Upper lobe of left lung (tissue), 6 donors: ENCODE data around the gene SACM1L. TPM values are rescaled to one million over a fixed set of nuclear protein-coding genes. Genes with fewer than 3 reads are reported as not detected.
A peak's percentile ranks its signal among the peaks of the same experiment; 100 is the strongest.

ENCODE experiments used
- ATAC-seq, 2 donors: fragments of 200-7000 bp; cut with Tn5 transposase; one replicate each; pipeline ENCODE4 v1.9.1; 2022; ENCODE audit warnings: mild to moderate bottlenecking in 2 of 2, moderate library complexity in 2 of 2; ENCODE audit not compliant: low FRiP score in 2 of 2
- DNase-seq, 2 donors: peaks; one replicate each; pipeline ENCODE4 v3.0.0-alpha.2; 2019 to 2020
- H3K27ac ChIP-seq, 4 donors: fragments of 200-600 bp; sonication (generic); one replicate each; pipeline ENCODE4 v1.5.1; 2016 to 2019
- H3K27me3 ChIP-seq, 4 donors: fragments of 200-600 bp; sonication (generic); one replicate each; pipeline ENCODE4 v1.5.1; 2017 to 2019
- H3K36me3 ChIP-seq, 4 donors: fragments of 200-600 bp; sonication (generic); one replicate each; pipeline ENCODE4 v1.5.1; 2016 to 2019
- H3K4me1 ChIP-seq, 4 donors: fragments of 200-600 bp; sonication (generic); one replicate each; pipeline ENCODE4 v1.5.1; 2018 to 2019
- H3K4me3 ChIP-seq, 4 donors: fragments of 200-600 bp; sonication (generic); one replicate each; pipeline ENCODE4 v1.5.1; 2017 to 2019; ENCODE audit warnings: mild to moderate bottlenecking in 2 of 4, moderate library complexity in 1 of 4
- H3K9me3 ChIP-seq, 4 donors: fragments of 200-600 bp; sonication (generic); one replicate each; pipeline ENCODE4 v1.5.1; 2018 to 2019
- EP300 ChIP-seq, 4 donors: sonication (generic); formaldehyde crosslinking; IDR thresholded peaks; one replicate each; pipeline ENCODE4 v1.5.1; 2017; ENCODE audit warnings: antibody characterized with exemption in 4 of 4, control low read depth in 2 of 4
- POLR2A ChIP-seq, 4 donors: fragments of 450-650 bp; IDR thresholded peaks; one replicate each; pipeline ENCODE4 v1.5.1; 2016 to 2017; ENCODE audit warnings: antibody characterized with exemption in 4 of 4, mild to moderate bottlenecking in 2 of 4
- POLR2AphosphoS5 ChIP-seq, 2 donors: sonication (generic); formaldehyde crosslinking; IDR thresholded peaks; one replicate each; pipeline ENCODE4 v1.5.1; 2017; ENCODE audit warnings: antibody characterized with exemption in 2 of 2
- whole genome bisulfite sequencing, 2 donors: methylation state at CpG; one replicate each; pipeline ENCODE4 v1.1.5; 2017 to 2018; 5-methylcytosine and 5-hydroxymethylcytosine counted together
- total RNA-seq, 6 donors: library from RNA; depleted of rRNA in 4 of 6; stranded (reverse); fragments of >200 nt in 4 of 6; gene quantifications; one replicate each; pipeline versions ENCODE4 v1.1.0 to v1.2.1, GENCODE V29; 2016 to 2021
- TF ChIP-seq, protein P1 (sequence below), 6 experiments: fragments of 450-650 bp in 4 of 6; fragments of 200-600 bp in 2 of 6; sonication (generic) in 2 of 6; IDR thresholded peaks; one replicate each; pipeline ENCODE4 v1.5.1; 2016 to 2019; ENCODE audit warnings: antibody characterized with exemption in 6 of 6
- donor health status: DM: no; HTN: no; CAD: no; lungs with moderate emphysema.
- donor health status: DM: no; HTN: yes; CAD: no; lungs with severe emphysema.

SACM1L gene
- total RNA-seq, 6 donors from 2014 or later: 29.9 to 102 (median 63.9) TPM

- ATAC-seq (peak in 1 of 2 donors; percentile 66), DNase-seq (peak in 1 of 2 donors; percentile 57)
- H3K27me3 ChIP-seq: no peaks in the 10 kb centered on the region
- H3K4me1 ChIP-seq: peaks cover 2 to 36% (median 27%) of the 10 kb centered on the region in 4 donors
- peaks cover 24 to 63% (median 31%) of the 10 kb centered on the region in 4 donors for H3K36me3 ChIP-seq
- no peak overlapping the region for H3K4me3 ChIP-seq
- TF ChIP-seq, protein P1, sequence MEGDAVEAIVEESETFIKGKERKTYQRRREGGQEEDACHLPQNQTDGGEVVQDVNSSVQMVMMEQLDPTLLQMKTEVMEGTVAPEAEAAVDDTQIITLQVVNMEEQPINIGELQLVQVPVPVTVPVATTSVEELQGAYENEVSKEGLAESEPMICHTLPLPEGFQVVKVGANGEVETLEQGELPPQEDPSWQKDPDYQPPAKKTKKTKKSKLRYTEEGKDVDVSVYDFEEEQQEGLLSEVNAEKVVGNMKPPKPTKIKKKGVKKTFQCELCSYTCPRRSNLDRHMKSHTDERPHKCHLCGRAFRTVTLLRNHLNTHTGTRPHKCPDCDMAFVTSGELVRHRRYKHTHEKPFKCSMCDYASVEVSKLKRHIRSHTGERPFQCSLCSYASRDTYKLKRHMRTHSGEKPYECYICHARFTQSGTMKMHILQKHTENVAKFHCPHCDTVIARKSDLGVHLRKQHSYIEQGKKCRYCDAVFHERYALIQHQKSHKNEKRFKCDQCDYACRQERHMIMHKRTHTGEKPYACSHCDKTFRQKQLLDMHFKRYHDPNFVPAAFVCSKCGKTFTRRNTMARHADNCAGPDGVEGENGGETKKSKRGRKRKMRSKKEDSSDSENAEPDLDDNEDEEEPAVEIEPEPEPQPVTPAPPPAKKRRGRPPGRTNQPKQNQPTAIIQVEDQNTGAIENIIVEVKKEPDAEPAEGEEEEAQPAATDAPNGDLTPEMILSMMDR (IDR thresholded peaks at IDR 0.05): no peak
- TF ChIP-seq POLR2AphosphoS5 (IDR thresholded peaks at IDR 0.05): peak in 1 of 2 donors; percentile 15
- no peaks in the 10 kb centered on the region for H3K9me3 ChIP-seq
- WGBS, 2 donors: 15 to 60% methylated on average over 2 of the region's 2 CpGs
- peak overlapping the region in 3 of 4 donors; percentile 21 to 27 (median 25) for H3K27ac ChIP-seq
These were observed 18.2 kb upstream of the SACM1L start for GRCh38 chr3:45670991-45671390.

DNA sequence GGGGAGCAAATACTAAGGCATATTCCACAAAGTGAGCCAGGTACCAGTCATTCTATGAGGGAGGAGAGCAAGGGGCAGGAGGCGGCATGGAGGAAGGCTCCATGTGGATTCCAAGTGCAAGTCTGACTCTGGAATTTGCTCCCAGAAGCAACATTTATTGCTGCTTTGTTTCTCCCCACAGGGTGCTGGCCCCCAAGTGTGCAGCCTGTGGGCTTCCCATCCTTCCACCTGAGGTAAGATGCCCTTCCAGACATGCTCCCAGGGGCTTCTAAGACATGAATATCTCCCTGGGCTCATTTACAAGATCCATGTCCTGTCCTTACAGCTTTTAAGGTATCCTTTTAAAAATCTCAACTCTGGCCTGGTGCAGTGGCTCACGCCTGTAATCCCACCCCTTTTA, 15.9 kb upstream of the SACM1L start:
- WGBS, 2 donors: 95 to 100% methylated on average over 2 of the region's 2 CpGs
- no peak overlapping the region for H3K27ac ChIP-seq
- no peak for TF ChIP-seq POLR2AphosphoS5 (IDR thresholded peaks at IDR 0.05)
- TF ChIP-seq, protein P1 (IDR thresholded peaks at IDR 0.05): no peak
- TF ChIP-seq EP300 (IDR thresholded peaks at IDR 0.05): no peak
- TF ChIP-seq POLR2A (IDR thresholded peaks at IDR 0.05): no peak
- peaks cover 25 to 62% (median 38%) of the 10 kb centered on the region in 4 donors for H3K36me3 ChIP-seq
- H3K9me3 ChIP-seq: no peaks in the 10 kb centered on the region
- no peaks in the 10 kb centered on the region for H3K27me3 ChIP-seq
- DNase-seq (no peak), ATAC-seq (no peak)
- no peak overlapping the region for H3K4me3 ChIP-seq
- H3K4me1 ChIP-seq: peaks cover 23 to 49% (median 42%) of the 10 kb centered on the region in 4 donors

DNA sequence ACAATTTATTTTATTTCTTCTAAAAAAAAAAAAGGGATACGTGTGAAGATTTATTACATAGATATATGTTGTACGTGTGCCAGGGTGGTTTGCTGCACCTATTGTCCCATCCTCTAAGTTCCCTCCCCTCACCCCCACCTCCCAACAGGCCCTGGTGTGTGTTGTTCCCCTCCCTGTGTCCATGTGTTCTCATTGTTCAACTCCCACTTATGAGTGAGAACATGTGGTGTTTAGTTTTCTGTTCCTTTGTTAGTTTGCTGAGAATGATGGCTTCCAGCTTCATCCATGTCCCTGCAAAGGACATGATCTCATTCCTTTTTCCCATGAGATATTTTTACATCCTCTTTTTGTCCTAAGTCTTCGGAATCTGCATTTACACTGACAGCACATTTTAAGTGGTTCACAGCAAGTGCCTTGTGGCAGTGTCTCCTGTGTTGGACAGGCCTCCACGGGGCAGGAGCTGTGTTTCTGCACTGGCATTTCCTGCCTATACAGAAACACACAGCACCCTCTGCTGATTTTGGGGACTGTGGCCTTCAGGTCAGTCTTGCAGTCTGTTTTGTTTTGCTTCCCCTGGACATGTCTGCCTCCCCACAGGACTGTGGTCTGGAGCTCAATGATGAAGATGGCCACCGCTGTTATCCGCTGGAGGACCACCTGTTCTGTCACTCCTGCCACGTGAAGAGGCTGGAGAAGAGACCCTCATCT, 12.7 kb upstream of the SACM1L start:
- peak overlapping the region; percentile 68 to 91 (median 78) for H3K27ac ChIP-seq
- peak in 1 of 2 donors; percentile 37 for DNase-seq
- H3K4me3 ChIP-seq: no peak overlapping the region
- no peak for ATAC-seq
- peaks cover 23 to 37% (median 28%) of the 10 kb centered on the region in 4 donors for H3K4me1 ChIP-seq
- H3K27me3 ChIP-seq: no peaks in the 10 kb centered on the region
- peaks cover 19 to 60% (median 39%) of the 10 kb centered on the region in 4 donors for H3K36me3 ChIP-seq
- WGBS, 2 donors: 39 to 53% methylated on average over 7 of the region's 7 CpGs
- no peak for TF ChIP-seq POLR2A (IDR thresholded peaks at IDR 0.05)
- no peak for TF ChIP-seq POLR2AphosphoS5 (IDR thresholded peaks at IDR 0.05)
- TF ChIP-seq, protein P1 (IDR thresholded peaks at IDR 0.05): no peak
- no peak for TF ChIP-seq EP300 (IDR thresholded peaks at IDR 0.05)
- H3K9me3 ChIP-seq: no peaks in the 10 kb centered on the region

DNA sequence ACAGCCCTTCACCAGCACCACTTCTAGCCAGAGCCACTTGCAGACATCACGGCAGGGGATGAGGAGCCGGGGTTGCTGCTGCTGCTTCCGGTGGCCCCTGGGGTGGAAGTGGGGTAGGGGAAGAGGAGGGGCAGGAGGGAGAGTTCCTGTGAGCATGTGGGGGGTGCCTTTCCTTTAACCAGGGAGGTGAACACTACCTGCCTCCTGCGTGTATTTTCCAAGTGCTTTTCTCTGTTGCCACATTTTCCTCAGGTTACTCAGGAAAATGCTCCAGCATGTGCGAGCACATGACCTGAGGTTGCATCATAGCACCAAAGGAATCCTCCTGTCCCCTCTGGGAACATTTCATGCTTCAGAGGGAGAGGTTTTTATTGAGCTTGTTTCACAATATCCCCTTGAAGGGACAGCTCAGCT, 12.2 kb upstream of the SACM1L start:
- peak overlapping the region; percentile 68 to 91 (median 78) for H3K27ac ChIP-seq
- DNase-seq: peak; percentile 39 to 85
- H3K4me1 ChIP-seq: peaks cover 23 to 32% (median 26%) of the 10 kb centered on the region in 4 donors
- TF ChIP-seq POLR2A (IDR thresholded peaks at IDR 0.05): no peak
- TF ChIP-seq EP300 (IDR thresholded peaks at IDR 0.05): peak in 2 of 4 donors; percentile 50 to 71
- peak; percentile 65 to 68 for TF ChIP-seq POLR2AphosphoS5 (IDR thresholded peaks at IDR 0.05)
- TF ChIP-seq, protein P1 (IDR thresholded peaks at IDR 0.05): no peak
- no peak overlapping the region for H3K4me3 ChIP-seq
- H3K36me3 ChIP-seq: peaks cover 19 to 57% (median 37%) of the 10 kb centered on the region in 4 donors
- H3K27me3 ChIP-seq: no peaks in the 10 kb centered on the region
- no peaks in the 10 kb centered on the region for H3K9me3 ChIP-seq
- ATAC-seq: peak; percentile 44 to 78
- WGBS, 2 donors: 22 to 25% methylated on average over 5 of the region's 5 CpGs
